ENCODE results near the gene KRTCAP2. TPM values are rescaled to one million over a fixed set of nuclear protein-coding genes. Genes with fewer than 3 reads are reported as not detected.
A peak's percentile ranks its signal among the peaks of the same experiment; 100 is the strongest.

KRTCAP2 gene
- polyA plus RNA-seq, 1 of the 3 experiments (the other 2 are of a cell fraction), result 238 TPM

- Histone ChIP-seq H3F3A (replicated peaks; ENCODE audit: insufficient read depth) (peaks cover 16% of the 10 kb centered on the region), H4K20me1 (ENCODE audit: insufficient read depth) (no peaks in the 10 kb centered on the region), H3K36me3 (replicated peaks in 1 of 2; ENCODE audit: control insufficient read depth in 1 of 2, insufficient read depth in 2 of 2, low read length in 1 of 2) (peaks cover 11 to 12% of the 10 kb centered on the region in 2 experiments), H3K79me2 (ENCODE audit: insufficient read depth) (peaks cover 36% of the 10 kb centered on the region), H2AFZ (ENCODE audit: low read depth) (no peak overlapping the region), H3K4me3 (ENCODE audit: low read depth in 2 of 2, low read length in 1 of 2) (no peak overlapping the region), H3K4me2 (no peak overlapping the region), H3K9me2 (no peaks in the 10 kb centered on the region), H3K9me3 (no peaks in the 10 kb centered on the region), H3K27ac (ENCODE audit: low read depth in 2 of 2, low read length in 1 of 2) (no peak overlapping the region), H3K27me3 (ENCODE audit: insufficient read depth) (no peaks in the 10 kb centered on the region; the same call in 1 of the 2 replicates), H3K4me1 (ENCODE audit: control insufficient read depth in 1 of 2, insufficient read depth in 2 of 2, low read depth in 1 of 2, low read length in 1 of 2) (peaks cover 6 to 20% of the 10 kb centered on the region in 2 experiments; a peak in 3 of 4 replicates), H3K9ac (no peak overlapping the region)
- ChIA-PET CTCF (interaction anchor here (1.1 to 10.2 kb wide), 2 partner anchors 26 to 34 kb away, joined by 3 to 67 read pairs; no protein-coding TSS in a partner anchor), POLR2A (no interaction called here)
- no peak for DNase-seq
- WGBS (ENCODE audit: low lambda C conversion rate), result 67% methylated on average over 7 of the region's 7 CpGs
- TF ChIP-seq TAF1 (IDR thresholded peaks at IDR 0.05; ENCODE audit: borderline replicate concordance, low read depth, low read length) (no peak), EZH2phosphoT487 (IDR thresholded peaks at IDR 0.05; ENCODE audit: borderline replicate concordance, low read depth) (no peak), NRF1 (IDR thresholded peaks at IDR 0.05; ENCODE audit: low read depth, low read length) (no peak)
Measured at GRCh38 chr1:155141749-155142148, 31.4 kb downstream of the KRTCAP2 start.

- Histone ChIP-seq H3K36me3 (replicated peaks in 1 of 2; ENCODE audit: control insufficient read depth in 1 of 2, insufficient read depth in 2 of 2, low read length in 1 of 2) (peaks cover 11 to 12% of the 10 kb centered on the region in 2 experiments), H2AFZ (ENCODE audit: low read depth) (peak overlapping the region; percentile 99), H3K4me1 (ENCODE audit: control insufficient read depth in 1 of 2, insufficient read depth in 2 of 2, low read depth in 1 of 2, low read length in 1 of 2) (peaks cover 6 to 22% of the 10 kb centered on the region in 2 experiments; a peak in 3 of 4 replicates), H3F3A (replicated peaks; ENCODE audit: insufficient read depth) (peaks cover 16% of the 10 kb centered on the region), H3K9me2 (no peaks in the 10 kb centered on the region), H4K20me1 (ENCODE audit: insufficient read depth) (no peaks in the 10 kb centered on the region), H3K27me3 (ENCODE audit: insufficient read depth) (no peaks in the 10 kb centered on the region; the same call in 1 of the 2 replicates), H3K9me3 (no peaks in the 10 kb centered on the region), H3K9ac (peak overlapping the region; percentile 72; the same call in 1 of the 2 replicates), H3K4me3 (ENCODE audit: low read depth in 2 of 2, low read length in 1 of 2) (peak overlapping the region; percentile 79 to 93), H3K4me2 (peak overlapping the region; percentile 95), H3K79me2 (ENCODE audit: insufficient read depth) (peaks cover 42% of the 10 kb centered on the region), H3K27ac (ENCODE audit: low read depth in 2 of 2, low read length in 1 of 2) (peak overlapping the region in 1 of 2 experiments; percentile 88; a peak in 2 of 4 replicates)
- TF ChIP-seq YY1 (IDR thresholded peaks at IDR 0.05; ENCODE audit: low read depth), result 0 out of 2 replicates have a peak, but pooled peaks have one; percentile 5
- TF ChIP-seq CHD2 (IDR thresholded peaks at IDR 0.05; ENCODE audit: low read length, partially characterized antibody), result no peak
- DNase-seq, result no peak
- ChIA-PET CTCF (interaction anchor here (1.1 to 1.5 kb wide), 5 partner anchors 27 to 56 kb away, joined by 3 to 10 read pairs (median 3); partner anchors contain the start of gene KRTCAP2), POLR2A (interaction anchor here (1.1 kb wide), 1 partner anchor 33 kb away, joined by 4 read pairs; the partner anchor contains the start of genes KRTCAP2 and TRIM46)
- WGBS (ENCODE audit: low lambda C conversion rate), result under 1% methylated on average over 11 of the region's 11 CpGs
Measured at GRCh38 chr1:155140630-155140953, 32.5 kb downstream of the KRTCAP2 start.

GRCh38 chr1:155139895-155140629 lies 33.0 kb downstream of the KRTCAP2 start, which contains the start of gene DPM3:
Gene DPM3 (minus strand): TSS chr1:155140531. CDS start chr1:155140240, 291 bp downstream.
- H3K9me3 ChIP-seq, result no peaks in the 10 kb centered on the region
- H3K4me1 ChIP-seq (ENCODE audit: control insufficient read depth in 1 of 2, insufficient read depth in 2 of 2, low read depth in 1 of 2, low read length in 1 of 2), result peaks cover 6 to 24% of the 10 kb centered on the region in 2 experiments; a peak in 3 of 4 replicates
- ChIA-PET POLR2A (interaction anchor here (1.1 kb wide), 1 partner anchor 33 kb away, joined by 4 read pairs; the partner anchor contains the start of genes KRTCAP2 and TRIM46), CTCF (interaction anchor here (1.1 to 1.5 kb wide), 5 partner anchors 27 to 55 kb away, joined by 3 to 10 read pairs (median 3); partner anchors contain the start of gene KRTCAP2)
- WGBS (ENCODE audit: low lambda C conversion rate), result 2% methylated on average over 28 of the region's 42 CpGs
- no peaks in the 10 kb centered on the region; the same call in 1 of the 2 replicates for H3K27me3 ChIP-seq (ENCODE audit: insufficient read depth)
- no peaks in the 10 kb centered on the region for H3K9me2 ChIP-seq
- peak within 1 kb of the TSS; percentile 79 to 93 for H3K4me3 ChIP-seq (ENCODE audit: low read depth in 2 of 2, low read length in 1 of 2)
- H3F3A ChIP-seq (replicated peaks; ENCODE audit: insufficient read depth), result peaks cover 20% of the 10 kb centered on the region
- DNase-seq, result peak; percentile 89
- peak within 1 kb of the TSS; percentile 99 for H2AFZ ChIP-seq (ENCODE audit: low read depth)
- H3K36me3 ChIP-seq (replicated peaks in 1 of 2; ENCODE audit: control insufficient read depth in 1 of 2, insufficient read depth in 2 of 2, low read length in 1 of 2), result peaks cover 11 to 12% of the 10 kb centered on the region in 2 experiments
- H3K9ac ChIP-seq, result peak within 1 kb of the TSS; percentile 72
- peaks cover 42% of the 10 kb centered on the region for H3K79me2 ChIP-seq (ENCODE audit: insufficient read depth)
- H4K20me1 ChIP-seq (ENCODE audit: insufficient read depth), result no peaks in the 10 kb centered on the region
- H3K27ac ChIP-seq (ENCODE audit: low read depth in 2 of 2, low read length in 1 of 2), result peak within 1 kb of the TSS; percentile 72 to 88
- H3K4me2 ChIP-seq, result peak within 1 kb of the TSS; percentile 95
- TF ChIP-seq GATA2 (CRISPR knock-in tag; IDR thresholded peaks at IDR 0.05) (no peak), POLR2AphosphoS5 (IDR thresholded peaks at IDR 0.05; ENCODE audit: low read depth, low read length) (peak; percentile 89), SIN3A (IDR thresholded peaks at IDR 0.05; ENCODE audit: borderline replicate concordance, low read depth, low read length) (peak; percentile 15; the same call in 1 of the 2 replicates), MXI1 (IDR thresholded peaks at IDR 0.05; ENCODE audit: low read depth, low read length) (peak; percentile 8; the same call in 1 of the 2 replicates), TAF1 (IDR thresholded peaks at IDR 0.05; ENCODE audit: borderline replicate concordance, low read depth, low read length) (peak; percentile 75), MAX (IDR thresholded peaks at IDR 0.05; ENCODE audit: low read depth) (peak; percentile 53; the same call in 1 of the 2 replicates), GABPA (IDR thresholded peaks at IDR 0.05; ENCODE audit: low read depth) (peak; percentile 99), ZBTB33 (IDR thresholded peaks at IDR 0.05; ENCODE audit: borderline replicate concordance, low read depth) (no peak), USF1 (IDR thresholded peaks at IDR 0.05; ENCODE audit: borderline replicate concordance, low read depth) (0 out of 2 replicates have a peak, but pooled peaks have one; percentile 2), ELF1 (IDR thresholded peaks at IDR 0.05) (peak; percentile 71), FOXM1 (IDR thresholded peaks at IDR 0.05; ENCODE audit: low read depth) (no peak)
